Measurements from ENCODE around the gene LRRC3C.
"Not testable (repeated sequence)": the region's sequence is repeated elsewhere in the genome, so short reads cannot be mapped to it uniquely, and the experiment has no call there.

The LRRC3C gene

DNA sequence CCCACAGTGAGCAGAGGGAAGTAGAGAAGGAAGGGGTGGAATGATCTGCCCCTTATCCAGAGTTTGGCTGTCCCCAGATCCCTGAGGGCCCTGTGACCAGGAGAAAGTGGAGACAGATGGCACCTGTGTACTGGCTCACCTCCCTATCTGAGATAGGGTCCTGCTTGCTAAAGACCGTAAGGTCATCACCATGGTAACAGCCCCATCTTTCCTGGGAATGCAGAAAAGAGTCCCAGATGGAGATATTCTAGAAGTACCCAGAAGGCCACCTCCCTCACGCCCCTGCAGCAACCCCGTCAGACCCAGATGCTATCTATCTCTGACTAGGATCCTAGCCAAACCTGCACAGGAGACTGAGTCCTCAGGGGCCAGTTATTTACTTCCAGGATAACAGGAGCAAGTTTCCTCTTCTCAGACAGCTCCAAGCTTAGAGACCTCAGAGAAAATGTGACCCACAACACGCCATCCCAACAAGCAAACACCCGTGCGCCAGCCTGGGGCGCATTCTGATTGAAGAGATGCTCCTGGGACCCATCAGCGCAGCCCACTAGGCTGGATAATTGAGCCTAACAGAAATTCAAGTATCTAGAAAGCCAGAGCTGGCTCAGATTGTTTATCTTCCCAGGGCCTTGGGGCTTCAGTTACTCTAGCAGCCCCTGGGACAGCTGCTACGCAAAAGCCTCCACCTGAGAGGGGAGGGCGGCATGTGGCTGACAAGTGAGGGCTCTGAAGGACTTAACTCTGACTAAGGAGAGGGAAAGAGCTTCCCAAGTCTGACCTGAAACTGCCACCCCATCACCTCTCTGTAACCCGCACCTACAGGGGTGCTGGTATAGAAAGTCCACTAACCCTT is 2.0 kb upstream of the LRRC3C start:
- no peak for DNase-seq

DNA sequence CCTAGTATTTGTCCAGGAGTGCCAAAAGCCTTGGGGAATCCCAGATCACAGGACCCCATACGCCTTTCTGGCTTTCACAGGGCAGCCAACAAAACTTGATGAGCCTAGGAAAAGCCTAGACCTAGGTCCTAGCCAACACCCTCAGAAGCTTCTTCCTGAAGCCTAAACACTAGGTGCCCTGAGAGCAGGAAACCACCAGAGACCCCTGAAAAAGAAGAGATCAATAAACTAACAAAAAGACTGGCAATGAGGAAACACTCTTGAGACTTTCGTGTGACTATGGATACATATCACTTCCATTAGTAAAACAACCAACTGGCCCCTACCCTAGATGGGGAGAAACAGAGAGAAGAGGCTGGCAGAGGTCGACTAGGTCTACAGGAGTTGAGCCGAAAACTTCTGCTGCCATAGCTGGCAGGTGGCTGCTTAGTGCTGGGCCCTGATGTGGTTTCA is 1.4 kb upstream of the LRRC3C start:
- no peak for DNase-seq

DNA sequence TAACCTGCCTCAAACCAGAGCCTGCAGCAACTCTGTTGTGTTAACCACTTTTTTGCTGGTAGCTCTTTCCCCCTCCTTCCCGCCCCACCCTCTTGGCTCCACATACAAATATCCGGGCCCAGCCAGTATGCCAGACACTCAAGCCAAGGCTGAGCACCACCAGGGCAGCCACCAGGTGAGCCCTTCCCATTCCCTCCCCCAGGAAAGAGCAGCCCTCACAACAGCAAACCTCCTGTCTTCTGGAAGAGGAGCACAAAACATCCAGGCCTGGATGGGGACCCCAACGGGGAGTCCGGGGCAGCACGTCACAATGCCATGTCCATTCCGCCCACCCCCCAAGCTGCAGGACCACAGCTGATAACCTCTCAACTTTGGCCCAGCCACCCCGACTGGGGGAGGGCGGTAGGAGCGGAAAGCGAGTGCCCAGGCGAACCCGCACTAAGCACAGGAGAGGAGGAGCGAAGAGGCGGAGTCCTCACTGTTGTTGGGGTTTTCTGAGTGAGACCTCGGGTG is 888 bp upstream of the LRRC3C start:
- no peak for DNase-seq

- no peak for DNase-seq
Observed at GRCh38 chr17:39927929-39928857, 661 bp downstream of the LRRC3C start.

- no peak for DNase-seq
Observed at GRCh38 chr17:39928858-39929645, 1.5 kb downstream of the LRRC3C start.

- no peak for DNase-seq
Observed at GRCh38 chr17:39929646-39930407, 2.3 kb downstream of the LRRC3C start.

DNA sequence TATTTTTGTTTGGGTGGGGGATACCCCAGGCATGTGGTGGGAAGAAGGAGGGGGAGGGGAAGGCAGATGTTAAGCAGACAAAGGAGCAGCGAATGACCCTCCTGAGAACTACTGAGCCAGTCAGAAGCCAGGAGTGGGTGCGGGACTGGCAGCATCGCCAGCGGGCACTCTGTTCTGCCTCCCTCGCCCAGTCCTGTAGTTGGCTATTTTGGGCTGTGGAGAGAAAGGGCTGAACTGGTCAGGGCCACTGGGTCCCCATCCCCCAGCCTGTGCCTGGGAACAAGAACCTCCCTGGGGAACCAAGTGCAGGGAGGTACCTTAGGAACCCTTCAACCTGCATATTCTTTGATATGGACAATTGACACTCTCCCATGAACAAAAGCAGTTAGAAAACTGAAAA is 6.4 kb downstream of the LRRC3C start:
- no peak for DNase-seq

GRCh38 chr17:39934324-39934723 is 6.8 kb downstream of the LRRC3C start:
- no peak for DNase-seq

DNA sequence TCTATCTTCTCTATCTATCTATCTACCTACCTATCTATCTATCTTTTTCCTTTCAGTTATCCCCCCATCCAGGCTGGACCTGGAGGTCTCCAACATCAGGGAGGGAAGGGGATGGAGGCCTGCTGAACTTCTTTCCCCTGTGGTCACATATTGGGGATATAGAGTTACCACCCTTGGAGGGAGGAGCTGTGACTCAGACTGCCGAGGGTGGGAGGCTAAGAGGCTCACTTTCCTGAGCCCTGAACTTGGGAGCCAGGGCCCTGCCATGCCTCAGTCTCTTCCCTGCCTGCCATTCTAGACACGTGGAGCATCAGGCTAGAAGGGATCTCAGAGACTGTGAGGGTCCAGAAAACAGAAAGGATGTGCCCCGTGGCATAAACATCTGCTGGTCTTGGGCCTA is 8.4 kb downstream of the LRRC3C start:
- no peak for DNase-seq

- DNase-seq, result no peak
Observed at GRCh38 chr17:39937447-39937846, 9.9 kb downstream of the LRRC3C start.

GRCh38 chr17:39938140-39938869 is 10.8 kb downstream of the LRRC3C start:
- no peak for DNase-seq

GRCh38 chr17:39939106-39939505 is 11.6 kb downstream of the LRRC3C start:
- DNase-seq, result no peak

DNA sequence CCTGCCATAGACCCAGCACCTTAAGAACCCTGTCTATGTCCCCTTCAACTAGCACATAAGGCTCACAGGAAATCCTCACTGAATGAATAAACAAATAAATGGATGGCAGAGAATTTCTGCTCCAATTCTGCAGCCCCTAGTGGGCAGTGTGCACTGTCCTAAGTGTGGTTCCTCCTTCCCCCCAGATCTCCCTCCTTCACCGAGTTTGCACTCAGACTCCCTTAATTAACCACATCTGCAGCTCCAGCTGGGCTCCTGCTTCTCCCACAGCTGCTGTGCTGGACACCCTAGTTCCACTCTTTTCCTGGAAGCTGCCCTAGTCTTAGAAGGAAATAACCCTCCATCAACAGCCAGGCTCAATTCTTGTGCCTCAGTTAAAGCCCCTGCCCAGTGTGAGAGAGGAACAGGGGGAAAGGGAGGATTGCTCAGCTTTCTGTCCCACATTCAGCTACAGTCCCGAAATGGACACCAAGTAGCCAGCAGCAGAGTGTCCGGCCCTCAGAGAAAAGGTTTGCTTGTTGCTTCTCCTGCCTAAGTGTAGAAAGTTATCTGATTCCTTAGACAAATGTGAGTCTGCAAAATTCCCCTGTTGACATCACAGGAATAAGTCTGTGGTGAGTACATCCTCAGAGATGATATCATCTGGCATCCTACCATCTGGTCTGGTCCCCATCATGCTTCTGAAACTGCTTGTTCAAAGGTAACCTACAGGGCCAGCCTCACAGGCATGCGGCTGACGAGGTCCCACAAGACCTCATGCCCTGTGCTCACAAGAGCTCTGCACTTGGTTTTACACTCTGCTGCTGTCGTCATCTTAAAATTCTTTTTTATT is 12.3 kb downstream of the LRRC3C start:
- DNase-seq, result no peak

- no peak for DNase-seq
Observed at GRCh38 chr17:39943702-39944392, 16.3 kb downstream of the LRRC3C start.

DNA sequence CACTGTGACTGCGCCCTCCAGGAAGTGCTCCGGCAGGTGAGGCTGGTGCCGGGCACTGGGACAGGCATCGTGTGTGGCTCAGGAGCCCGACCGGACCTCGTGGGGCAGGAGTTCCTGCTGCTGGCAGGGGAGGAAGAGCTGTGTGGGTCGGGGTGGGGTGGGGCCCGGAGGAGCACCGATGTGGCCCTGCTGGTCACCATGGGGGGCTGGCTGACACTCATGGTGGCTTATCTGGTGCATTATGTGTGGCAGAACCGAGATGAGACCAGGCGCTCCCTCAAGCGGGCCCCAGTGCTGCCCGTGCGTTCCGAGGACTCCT is 16.8 kb downstream of the LRRC3C start:
- no peak for DNase-seq

- DNase-seq, result no peak
Observed at GRCh38 chr17:39946551-39947330, 19.2 kb downstream of the LRRC3C start.

GRCh38 chr17:39948489-39948828 is 20.9 kb downstream of the LRRC3C start:
- not testable (repeated sequence) for DNase-seq

DNA sequence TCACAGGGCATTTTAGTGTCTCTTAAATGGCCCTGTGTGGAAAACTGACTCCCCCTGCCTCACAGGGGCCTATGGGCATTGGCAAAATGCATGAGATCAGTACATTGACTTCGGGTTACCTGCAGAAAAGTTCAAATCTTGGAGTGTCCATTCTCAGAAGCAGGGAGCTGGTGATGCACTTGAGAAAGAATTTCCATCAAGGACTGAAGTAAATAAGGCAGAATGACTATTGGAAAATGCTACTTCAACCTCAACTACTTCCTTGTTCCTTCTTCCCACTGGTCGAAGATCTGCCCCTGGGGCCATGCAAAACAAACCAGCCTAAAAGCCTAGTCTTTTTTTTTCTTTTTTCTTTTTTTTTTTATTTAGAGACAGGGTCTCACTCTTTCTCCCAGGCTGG is 21.5 kb downstream of the LRRC3C start:
- no peak for DNase-seq

GRCh38 chr17:39950871-39951348 is 23.4 kb downstream of the LRRC3C start:
- DNase-seq, result no peak

Data from NCI-H526 treated with DMSO at 0.1 percent for 48 hours (cell line).